Suprapubic skin (tissue), 4 donors: ENCODE results near the gene JUNB. TPM values are rescaled to one million over a fixed set of nuclear protein-coding genes. Genes with fewer than 3 reads are reported as not detected.

Source experiments
- DNase-seq, 2 donors: peaks; one replicate each; pipeline ENCODE4 v3.0.0-alpha.2; 2019; ENCODE audit warnings: low spot score in 2 of 2
- H3K27ac ChIP-seq: fragments of 200-600 bp; sonication (generic); one replicate; pipeline ENCODE4 v1.5.1; 2019
- H3K27me3 ChIP-seq: fragments of 200-600 bp; sonication (generic); one replicate; pipeline ENCODE4 v1.5.1; 2019
- H3K36me3 ChIP-seq: fragments of 200-600 bp; sonication (generic); one replicate; pipeline ENCODE4 v1.5.1; 2019
- H3K4me1 ChIP-seq: fragments of 200-600 bp; sonication (generic); one replicate; pipeline ENCODE4 v1.5.1; 2019
- H3K4me3 ChIP-seq: fragments of 200-600 bp; sonication (generic); one replicate; pipeline ENCODE4 v1.5.1; 2019; ENCODE audit warnings: mild to moderate bottlenecking
- H3K9me3 ChIP-seq: fragments of 200-600 bp; sonication (generic); one replicate; pipeline ENCODE4 v1.5.1; 2019
- CTCF ChIP-seq, 2 donors: fragments of 200-600 bp in 1 of 2; fragments of 450-650 bp in 1 of 2; sonication (generic) in 1 of 2; IDR thresholded peaks; one replicate each; pipeline ENCODE4 v1.5.1; 2016 to 2019; ENCODE audit warnings: antibody characterized with exemption in 2 of 2, mild to moderate bottlenecking in 1 of 2, moderate library complexity in 1 of 2
- EP300 ChIP-seq: sonication (generic); formaldehyde crosslinking; IDR thresholded peaks from one replicate; pipeline ENCODE4 v1.6.1; 2017; ENCODE audit warnings: antibody characterized with exemption
- POLR2A ChIP-seq, 2 donors: fragments of 450-650 bp; IDR thresholded peaks; one replicate each; pipeline ENCODE4 v1.6.1; 2017; ENCODE audit warnings: antibody characterized with exemption in 2 of 2, mild to moderate bottlenecking in 2 of 2, moderate library complexity in 2 of 2
- POLR2AphosphoS5 ChIP-seq, 3 donors: sonication (generic); formaldehyde crosslinking; IDR thresholded peaks; one replicate each; pipeline ENCODE4 v1.6.1; 2017; ENCODE audit warnings: antibody characterized with exemption in 3 of 3
- WGBS: methylation state at CpG from one replicate; pipeline ENCODE4 v1.1.5; 2018; 5-methylcytosine and 5-hydroxymethylcytosine counted together
- total RNA-seq, 4 donors: library from RNA; depleted of rRNA; stranded (reverse); fragments of >200 nt; gene quantifications; one replicate each; pipeline ENCODE4 v1.1.0, GENCODE V29; 2016

Gene JUNB
- total RNA-seq, 4 donors from 2014 or later = 687 to 2,027 (median 1,088) TPM

- Histone ChIP-seq H3K4me1 (peaks cover 84% of the 10 kb centered on the region), H3K27me3 (no peaks in the 10 kb centered on the region), H3K27ac (peak overlapping the region; percentile 97), H3K9me3 (no peaks in the 10 kb centered on the region), H3K36me3 (no peaks in the 10 kb centered on the region), H3K4me3 (peak overlapping the region; percentile 50)
- TF ChIP-seq POLR2AphosphoS5 (IDR thresholded peaks at IDR 0.05) = peak in 1 of 3 donors; percentile 68
- TF ChIP-seq EP300 = no peak
- no CpG with 5 or more reads among the region's 19 CpGs for WGBS
- DNase-seq = peak in 1 of 2 donors; percentile 82
Measured at GRCh38 chr19:12783849-12784393, 7.4 kb upstream of the JUNB start.

GRCh38 chr19:12784394-12784870 is 6.9 kb upstream of the JUNB start:
- Histone ChIP-seq H3K27me3 (no peaks in the 10 kb centered on the region), H3K4me3 (peak overlapping the region; percentile 50), H3K9me3 (no peaks in the 10 kb centered on the region), H3K27ac (peak overlapping the region; percentile 97), H3K4me1 (peaks cover 84% of the 10 kb centered on the region), H3K36me3 (no peaks in the 10 kb centered on the region)
- no peak for TF ChIP-seq EP300
- TF ChIP-seq POLR2AphosphoS5 (IDR thresholded peaks at IDR 0.05) = no peak
- no peak for TF ChIP-seq POLR2A (IDR thresholded peaks at IDR 0.05)
- TF ChIP-seq CTCF (IDR thresholded peaks at IDR 0.05) = no peak
- DNase-seq = no peak
- WGBS = 63% methylated on average over 10 of the region's 10 CpGs

GRCh38 chr19:12784871-12785430 is 6.3 kb upstream of the JUNB start:
- H3K4me1 ChIP-seq = peaks cover 83% of the 10 kb centered on the region
- no peak for TF ChIP-seq EP300
- TF ChIP-seq POLR2AphosphoS5 (IDR thresholded peaks at IDR 0.05) = no peak
- no peak for TF ChIP-seq CTCF (IDR thresholded peaks at IDR 0.05)
- no peak for TF ChIP-seq POLR2A (IDR thresholded peaks at IDR 0.05)
- H3K36me3 ChIP-seq = no peaks in the 10 kb centered on the region
- H3K27ac ChIP-seq = peak overlapping the region; percentile 97
- no peaks in the 10 kb centered on the region for H3K27me3 ChIP-seq
- 26% methylated on average over 5 of the region's 5 CpGs for WGBS
- no peaks in the 10 kb centered on the region for H3K9me3 ChIP-seq
- peak overlapping the region; percentile 50 for H3K4me3 ChIP-seq
- DNase-seq = peak in 1 of 2 donors; percentile 66

GRCh38 chr19:12785431-12786031 is 5.8 kb upstream of the JUNB start:
- no peaks in the 10 kb centered on the region for H3K9me3 ChIP-seq
- H3K4me1 ChIP-seq = peaks cover 85% of the 10 kb centered on the region
- peak overlapping the region; percentile 50 for H3K4me3 ChIP-seq
- TF ChIP-seq POLR2A (IDR thresholded peaks at IDR 0.05) = no peak
- no peak for TF ChIP-seq CTCF (IDR thresholded peaks at IDR 0.05)
- no peak for TF ChIP-seq EP300
- no peak for TF ChIP-seq POLR2AphosphoS5 (IDR thresholded peaks at IDR 0.05)
- 58% methylated on average over 4 of the region's 4 CpGs for WGBS
- H3K27me3 ChIP-seq = no peaks in the 10 kb centered on the region
- H3K27ac ChIP-seq = peak overlapping the region; percentile 97
- no peaks in the 10 kb centered on the region for H3K36me3 ChIP-seq
- peak in 1 of 2 donors; percentile 64 for DNase-seq

GRCh38 chr19:12786141-12786870 is 5.0 kb upstream of the JUNB start:
- H3K27ac ChIP-seq = peak overlapping the region; percentile 97
- no peaks in the 10 kb centered on the region for H3K27me3 ChIP-seq
- no peaks in the 10 kb centered on the region for H3K9me3 ChIP-seq
- TF ChIP-seq POLR2A (IDR thresholded peaks at IDR 0.05) (peak in 1 of 2 donors; percentile 12), POLR2AphosphoS5 (IDR thresholded peaks at IDR 0.05) (peak in 2 of 3 donors; percentile 17 to 56), EP300 (no peak)
- H3K4me3 ChIP-seq = peak overlapping the region; percentile 20
- peak in 1 of 2 donors; percentile 86 for DNase-seq
- WGBS = 44% methylated on average over 10 of the region's 18 CpGs
- no peaks in the 10 kb centered on the region for H3K36me3 ChIP-seq
- peaks cover 90% of the 10 kb centered on the region for H3K4me1 ChIP-seq

GRCh38 chr19:12786952-12787351 is 4.3 kb upstream of the JUNB start:
- Histone ChIP-seq H3K4me1 (peaks cover 85% of the 10 kb centered on the region), H3K4me3 (peak overlapping the region; percentile 20), H3K27ac (peak overlapping the region; percentile 97), H3K9me3 (no peaks in the 10 kb centered on the region), H3K27me3 (no peaks in the 10 kb centered on the region), H3K36me3 (no peaks in the 10 kb centered on the region)
- DNase-seq = no peak
- 67% methylated on average over 3 of the region's 3 CpGs for WGBS
- TF ChIP-seq CTCF (IDR thresholded peaks at IDR 0.05) = no peak
- no peak for TF ChIP-seq EP300
- TF ChIP-seq POLR2AphosphoS5 (IDR thresholded peaks at IDR 0.05) = no peak
- no peak for TF ChIP-seq POLR2A (IDR thresholded peaks at IDR 0.05)
